Stimulated activated CD8-positive, alpha-beta memory T cell treated with anti-CD3 and anti-CD28 coated beads, Interleukin-4, amount 100 ng/mL, for 1 hour (primary cell): Measurements from ENCODE around the gene SLX4.
"Not testable (repeated sequence)": the region's sequence is repeated elsewhere in the genome, so short reads cannot be mapped to it uniquely, and the experiment has no call there.

Source experiments
- DNase-seq, 2 donors: peaks; one replicate each; pipeline ENCODE4 v3.0.0-alpha.2; 2020; ENCODE audit warnings: low read depth in 2 of 2, low spot score in 1 of 2

Gene SLX4

GRCh38 chr16:3641801-3642396, 30.5 kb upstream of the SLX4 start:
- no peak for DNase-seq

GRCh38 chr16:3640632-3641501, 29.5 kb upstream of the SLX4 start:
- DNase-seq = no peak

GRCh38 chr16:3640207-3640606, 28.8 kb upstream of the SLX4 start:
- no peak for DNase-seq

GRCh38 chr16:3638916-3639644, 27.7 kb upstream of the SLX4 start:
- DNase-seq = no peak

- DNase-seq = no peak
These were observed 26.0 kb upstream of the SLX4 start for GRCh38 chr16:3637371-3637923.

- no peak for DNase-seq
These were observed 14.7 kb upstream of the SLX4 start for GRCh38 chr16:3625911-3626732.

- DNase-seq = no peak
These were observed 13.9 kb upstream of the SLX4 start for GRCh38 chr16:3625331-3625730.

GRCh38 chr16:3623642-3624041, 12.2 kb upstream of the SLX4 start:
- no peak for DNase-seq

- no peak for DNase-seq
These were observed 7.3 kb upstream of the SLX4 start for GRCh38 chr16:3618769-3619141.

GRCh38 chr16:3612510-3613466, 1.4 kb upstream of the SLX4 start:
- no peak for DNase-seq

GRCh38 chr16:3610698-3611145, 684 bp downstream of the SLX4 start:
- DNase-seq = no peak

- no peak for DNase-seq
These were observed 1.3 kb downstream of the SLX4 start for GRCh38 chr16:3609895-3610697.

- not testable (repeated sequence) for DNase-seq
These were observed 2.4 kb downstream of the SLX4 start for GRCh38 chr16:3608976-3609375.

- DNase-seq = no peak
These were observed 3.3 kb downstream of the SLX4 start for GRCh38 chr16:3608069-3608468.

- no peak for DNase-seq
These were observed 3.8 kb downstream of the SLX4 start for GRCh38 chr16:3607634-3608033.

- no peak for DNase-seq
These were observed 4.2 kb downstream of the SLX4 start for GRCh38 chr16:3607161-3607560.

GRCh38 chr16:3606441-3606840, 5.0 kb downstream of the SLX4 start:
- no peak for DNase-seq

- no peak for DNase-seq
These were observed 9.1 kb downstream of the SLX4 start for GRCh38 chr16:3602320-3602653.
